HG03565 (cell line): ENCODE results near the gene ADARB2.

Experiments
- ATAC-seq: cut with Tn5 transposase; IDR thresholded peaks from one replicate; pipeline ENCODE4 v1.9.1; 2021; ENCODE audit warnings: mild to moderate bottlenecking, moderate library complexity; ENCODE audit not compliant: unreplicated experiment

The ADARB2 gene

GRCh38 chr10:1203704-1204103 lies 533.6 kb downstream of the ADARB2 start:
- ATAC-seq = no peak

GRCh38 chr10:1203216-1203615 lies 534.1 kb downstream of the ADARB2 start:
- ATAC-seq = no peak

DNA sequence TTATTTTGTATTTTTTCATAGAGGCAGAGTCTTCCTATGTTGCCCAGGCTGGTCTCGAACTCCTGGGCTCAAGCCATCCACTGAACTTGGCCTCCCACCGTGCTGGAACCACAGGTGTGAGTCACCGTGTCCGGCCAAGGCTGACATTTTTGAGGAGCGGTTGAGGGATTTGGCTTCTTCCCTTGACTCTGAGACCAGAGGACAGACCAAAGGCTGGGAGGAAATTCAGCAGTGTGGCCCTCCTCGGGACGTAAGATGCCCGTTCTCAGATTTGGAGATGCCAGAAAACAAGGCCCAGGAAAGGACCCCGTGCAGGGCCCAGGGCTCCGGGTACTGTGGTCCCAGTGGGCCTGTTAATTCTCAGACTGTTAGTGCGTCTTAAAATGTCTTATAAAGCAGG lies 535.0 kb downstream of the ADARB2 start:
- no peak for ATAC-seq

DNA sequence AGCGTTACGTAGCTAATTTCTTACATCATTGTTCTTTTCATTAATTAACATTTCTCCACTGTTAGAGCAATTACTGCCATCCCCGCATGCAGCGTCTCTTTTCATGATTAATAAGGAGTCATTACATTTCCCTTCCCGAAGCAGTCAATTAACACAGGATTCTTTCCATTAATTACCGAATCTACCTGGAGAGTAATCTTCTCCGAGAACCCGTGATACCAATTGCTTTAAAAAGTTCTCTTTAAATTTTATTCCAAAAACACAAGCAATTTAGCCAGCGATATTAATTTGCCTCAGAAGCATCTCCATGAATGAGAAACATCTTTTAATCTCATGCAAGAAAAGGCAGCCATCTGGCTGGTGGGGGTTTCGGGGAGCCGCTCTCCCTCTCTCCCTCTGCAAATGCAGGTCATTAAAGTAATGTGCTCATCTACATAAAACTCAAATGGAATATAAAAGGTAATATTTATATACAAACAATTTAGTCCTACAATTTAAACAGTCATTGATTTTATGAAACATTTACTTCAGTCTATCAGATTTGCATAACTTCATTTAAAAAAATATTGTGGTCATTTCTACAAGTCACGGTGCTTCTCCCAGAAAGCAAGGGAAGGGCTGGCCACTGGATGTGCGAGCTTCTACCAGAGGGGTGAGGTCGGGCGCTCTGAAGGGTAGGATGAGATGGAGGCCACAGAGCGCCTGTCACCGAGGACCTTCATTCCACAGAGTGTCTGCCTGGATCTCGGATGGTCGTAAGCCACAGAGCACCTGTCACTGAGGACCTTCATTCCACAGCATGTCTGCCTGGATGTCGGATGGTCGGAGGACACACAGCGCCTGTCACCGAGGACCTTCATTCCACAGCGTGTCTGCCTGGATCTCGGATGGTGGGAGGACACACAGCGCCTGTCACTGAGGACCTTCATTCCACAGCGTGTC lies 536.2 kb downstream of the ADARB2 start:
- ATAC-seq = no peak

GRCh38 chr10:1199897-1200721 lies 537.2 kb downstream of the ADARB2 start:
- no peak for ATAC-seq

GRCh38 chr10:1199345-1199673 lies 538.0 kb downstream of the ADARB2 start:
- no peak for ATAC-seq

DNA sequence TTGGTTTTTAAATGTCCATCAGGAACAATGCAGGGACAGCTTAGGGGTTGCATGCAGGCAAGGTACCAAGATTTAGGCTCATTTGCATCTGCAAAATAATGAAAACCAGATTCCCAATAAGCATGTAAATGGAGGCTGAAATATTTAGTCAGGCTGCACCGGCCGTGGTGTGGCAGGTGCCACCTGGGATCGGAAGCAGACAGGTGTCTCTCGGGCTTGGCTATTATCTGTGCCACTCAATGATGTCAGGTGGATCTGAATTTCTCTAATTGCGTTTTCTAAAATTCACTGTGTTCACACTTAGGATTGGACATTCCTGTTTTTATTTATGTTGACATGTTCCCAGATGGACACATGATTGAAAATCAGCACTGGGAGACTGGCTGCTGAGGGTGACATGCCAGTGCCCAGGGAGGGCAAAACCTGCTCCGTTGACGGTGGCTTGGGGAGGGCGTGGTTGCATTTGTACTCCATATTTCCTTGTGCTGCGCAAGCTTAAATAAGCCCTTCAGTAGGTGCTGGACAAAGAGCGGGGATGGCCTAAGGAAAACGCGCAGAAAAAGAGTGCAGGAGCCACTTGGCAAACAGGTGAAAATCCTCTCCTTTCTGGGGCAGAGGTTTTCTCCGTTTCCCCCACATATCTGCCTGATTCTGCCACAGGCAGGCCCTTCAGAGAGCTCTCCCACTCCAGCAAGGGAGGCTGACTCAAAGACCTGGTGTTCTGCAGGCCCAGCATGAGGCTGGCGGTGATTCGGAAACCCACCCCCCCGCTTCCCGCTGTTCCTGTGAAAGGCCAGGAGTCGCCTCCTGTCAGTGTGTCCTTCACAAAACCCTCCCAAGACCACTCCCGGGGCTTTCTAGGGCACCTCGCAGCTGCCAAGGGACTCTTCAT lies 538.6 kb downstream of the ADARB2 start:
- ATAC-seq = no peak

DNA sequence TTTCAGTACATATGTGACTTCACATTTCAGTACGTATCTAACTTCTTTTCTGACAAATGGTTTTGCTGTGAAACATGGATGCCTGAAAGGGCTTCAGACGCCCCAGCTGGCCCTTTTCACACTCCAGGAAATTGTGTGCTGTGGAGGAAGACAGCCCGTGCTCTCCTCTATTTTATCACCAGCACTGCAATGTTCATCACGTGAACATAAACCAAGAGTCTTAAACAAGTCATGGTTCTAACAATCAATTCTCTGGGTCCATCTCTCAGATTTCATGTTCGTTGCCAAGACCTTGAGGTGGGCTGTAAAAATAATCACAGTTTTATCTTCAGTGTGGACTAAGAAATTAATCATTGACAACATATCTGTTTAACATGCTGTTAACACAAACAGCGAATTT lies 539.9 kb downstream of the ADARB2 start:
- ATAC-seq = no peak

DNA sequence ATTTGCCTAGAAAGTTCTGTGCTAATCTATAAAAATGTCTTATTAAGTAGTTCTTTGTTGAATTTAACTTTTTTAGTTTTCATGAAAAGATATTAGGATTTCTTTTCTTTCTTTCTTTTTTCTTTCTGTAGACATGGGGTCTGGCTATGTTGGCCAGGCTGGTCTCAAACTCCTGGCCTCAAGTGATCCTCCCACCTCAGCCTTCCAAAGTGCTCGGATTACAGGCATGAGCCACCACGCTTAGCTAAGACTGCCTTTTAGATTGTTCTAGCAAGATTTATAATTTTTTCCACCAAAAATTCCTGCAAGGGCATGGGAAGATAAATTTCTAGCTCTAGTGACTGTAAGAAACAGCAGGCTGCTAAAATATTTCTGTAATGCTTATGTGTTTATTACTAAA lies 540.7 kb downstream of the ADARB2 start:
- ATAC-seq = no peak

- no peak for ATAC-seq
Observed at GRCh38 chr10:1195828-1196227, 541.5 kb downstream of the ADARB2 start.

DNA sequence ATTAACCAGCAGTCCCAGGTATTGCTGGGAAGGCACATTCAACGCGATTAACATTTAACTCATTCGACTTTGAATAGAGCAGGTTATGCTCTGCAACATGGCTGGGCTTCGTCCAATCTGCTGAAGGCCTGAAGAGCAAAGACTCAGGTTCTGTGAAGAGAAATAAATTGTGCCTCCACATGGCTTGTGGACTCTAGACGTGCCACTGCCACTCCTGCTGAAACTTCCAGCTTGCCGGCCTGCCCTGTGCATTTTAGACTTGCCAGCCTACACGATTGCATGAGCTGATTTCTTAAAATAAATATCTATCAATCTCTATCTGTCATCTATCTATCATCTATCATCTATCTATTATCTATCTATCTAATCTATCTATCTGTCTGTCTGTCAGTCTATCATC lies 543.2 kb downstream of the ADARB2 start:
- ATAC-seq = no peak

GRCh38 chr10:1193561-1193960 lies 543.8 kb downstream of the ADARB2 start:
- ATAC-seq = no peak

DNA sequence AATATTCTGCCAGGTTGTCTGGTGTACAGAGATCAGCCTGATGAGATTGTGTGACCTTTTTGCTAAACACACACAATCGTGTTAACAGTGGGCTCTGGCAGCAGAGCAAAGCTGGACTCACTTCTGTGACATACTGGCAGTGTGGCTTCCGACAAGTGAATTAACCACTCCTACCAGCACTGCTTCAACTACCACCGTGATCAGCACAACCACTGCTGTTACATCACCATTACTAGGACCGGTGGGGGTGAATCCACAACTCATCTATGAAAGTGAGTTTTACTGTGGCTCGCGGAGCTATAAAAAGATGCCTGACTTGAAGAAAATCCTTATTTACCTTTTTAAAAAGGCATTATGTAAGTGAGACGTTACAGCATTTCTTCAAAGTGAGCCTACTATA lies 545.6 kb downstream of the ADARB2 start:
- no peak for ATAC-seq

GRCh38 chr10:1190791-1191490 lies 546.4 kb downstream of the ADARB2 start:
- ATAC-seq = no peak

- no peak for ATAC-seq
Observed at GRCh38 chr10:1190052-1190395, 547.3 kb downstream of the ADARB2 start.

DNA sequence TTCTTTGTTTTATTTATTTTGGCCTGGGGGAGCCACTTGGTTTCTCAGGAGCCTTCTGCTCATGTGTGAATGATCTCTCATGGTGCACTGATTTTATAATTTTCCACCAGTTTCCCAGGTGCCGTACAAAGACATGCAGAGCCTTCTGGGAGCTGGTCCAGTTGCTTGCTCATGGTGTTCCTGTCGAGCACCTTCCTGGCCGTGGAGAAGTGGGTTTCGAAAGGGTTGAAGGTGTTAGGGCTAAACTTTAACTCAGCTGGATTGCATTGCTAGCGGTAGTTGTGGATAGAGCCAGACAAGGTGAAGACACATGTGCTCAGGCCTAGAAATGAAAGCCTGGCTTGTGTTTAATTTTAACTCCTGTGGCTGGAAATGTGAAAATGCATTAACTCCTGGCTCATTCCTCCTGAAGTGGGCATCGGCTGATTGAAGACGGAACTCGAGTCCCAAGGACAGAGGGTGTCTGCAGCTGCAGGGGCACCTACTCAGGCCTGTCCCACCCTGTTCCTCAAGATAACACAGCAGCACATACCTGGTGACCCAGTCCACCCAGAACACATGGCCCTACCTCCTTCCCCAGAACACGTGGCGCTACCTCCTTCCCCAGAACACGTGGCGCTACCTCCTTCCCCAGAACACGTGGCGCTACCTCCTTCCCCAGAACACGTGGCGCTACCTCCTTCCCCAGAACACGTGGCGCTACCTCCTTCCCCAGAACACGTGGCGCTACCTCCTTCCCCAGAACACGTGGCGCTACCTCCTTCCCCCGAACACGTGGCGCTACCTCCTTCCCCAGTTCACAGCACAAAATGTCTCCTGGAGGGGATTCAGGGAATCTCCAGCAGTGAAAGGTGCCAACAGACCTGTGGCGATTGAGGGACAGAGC lies 547.9 kb downstream of the ADARB2 start:
- no peak for ATAC-seq

DNA sequence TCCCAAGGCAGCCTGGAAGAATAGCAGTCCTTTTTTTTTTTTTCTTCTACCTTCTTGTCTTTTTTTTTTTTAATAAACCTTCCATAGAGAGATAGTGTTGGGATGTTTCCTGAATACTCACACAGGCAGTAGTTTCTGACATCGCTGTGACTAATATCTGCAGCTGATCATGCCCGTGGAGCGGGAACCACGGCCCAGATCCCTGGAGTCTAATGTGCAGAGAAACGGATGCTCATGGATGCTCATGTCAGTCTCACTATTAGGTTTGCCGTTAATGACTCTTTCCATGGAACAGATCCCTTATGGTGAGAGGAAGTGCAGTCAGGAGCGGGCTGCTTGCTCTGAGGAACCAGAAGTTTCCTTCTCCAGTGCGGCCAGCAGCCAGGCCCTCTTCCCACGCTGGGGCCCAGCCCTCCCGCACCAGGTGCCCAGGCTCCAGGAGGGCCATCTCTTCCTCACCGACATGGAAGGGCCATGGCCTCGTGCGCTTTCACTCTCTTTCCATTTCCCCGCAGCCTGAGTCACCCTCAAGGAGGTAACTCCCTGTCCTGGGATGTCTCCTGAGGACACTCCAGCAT lies 548.7 kb downstream of the ADARB2 start:
- ATAC-seq = no peak

DNA sequence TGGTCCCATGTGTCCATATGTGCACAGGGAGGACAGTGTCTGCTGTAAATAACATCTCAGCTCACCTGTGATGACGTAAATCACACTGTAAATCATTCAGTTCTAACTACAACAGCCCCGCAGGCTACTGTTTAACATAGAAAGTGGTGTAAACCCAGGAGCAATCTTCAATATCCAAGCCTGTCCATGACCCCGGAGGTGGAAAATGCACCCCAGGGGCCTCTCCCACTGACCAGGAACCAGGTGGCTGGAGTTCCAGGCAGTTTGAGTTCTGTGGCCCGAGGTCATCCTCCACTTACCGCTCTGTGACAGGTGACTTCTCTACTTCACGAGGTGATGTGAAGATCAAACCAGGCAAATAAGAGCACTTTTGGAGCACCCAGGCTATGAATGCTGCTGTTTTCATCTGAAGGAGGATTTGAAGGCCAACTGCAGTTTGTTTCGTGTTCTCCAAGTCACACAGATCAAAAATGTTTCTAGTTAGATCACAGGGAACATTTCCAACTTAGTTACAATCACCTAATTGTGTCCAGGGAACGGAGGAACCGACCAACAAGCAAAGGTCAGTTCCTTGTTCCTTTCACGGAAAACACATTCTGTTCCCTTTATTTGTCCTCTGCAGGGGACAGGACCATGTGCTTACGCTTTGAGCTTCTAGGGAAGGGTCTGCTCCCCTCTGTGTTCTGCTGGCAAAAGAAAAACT lies 549.3 kb downstream of the ADARB2 start:
- ATAC-seq = no peak
